ENCODE results near the gene RALGDS.

DNA sequence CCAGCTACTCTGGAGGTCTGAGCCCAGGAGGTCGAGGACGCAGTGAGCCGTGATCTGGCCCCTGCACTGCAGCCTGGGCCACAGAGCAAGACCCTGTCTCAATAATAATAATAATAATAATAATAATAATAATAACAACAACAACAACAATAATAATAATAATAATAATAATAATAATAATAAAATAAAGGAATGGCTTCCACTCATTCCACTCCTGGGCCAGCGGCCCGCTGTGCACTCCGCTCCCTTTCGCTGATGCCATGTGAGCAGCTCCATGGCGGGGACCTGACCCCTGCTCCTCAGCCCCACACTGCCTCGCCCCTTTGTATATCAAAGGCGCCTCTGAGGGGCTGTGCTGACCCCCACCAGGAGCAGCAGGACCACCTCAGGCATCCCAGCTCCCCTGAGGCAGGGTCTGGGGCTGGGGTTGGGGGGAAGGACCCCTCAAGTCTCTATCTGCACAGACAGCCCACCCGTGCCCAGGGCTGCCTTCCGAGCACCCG lies 22.6 kb upstream of the RALGDS start:
- TF ChIP-seq, protein P1, sequence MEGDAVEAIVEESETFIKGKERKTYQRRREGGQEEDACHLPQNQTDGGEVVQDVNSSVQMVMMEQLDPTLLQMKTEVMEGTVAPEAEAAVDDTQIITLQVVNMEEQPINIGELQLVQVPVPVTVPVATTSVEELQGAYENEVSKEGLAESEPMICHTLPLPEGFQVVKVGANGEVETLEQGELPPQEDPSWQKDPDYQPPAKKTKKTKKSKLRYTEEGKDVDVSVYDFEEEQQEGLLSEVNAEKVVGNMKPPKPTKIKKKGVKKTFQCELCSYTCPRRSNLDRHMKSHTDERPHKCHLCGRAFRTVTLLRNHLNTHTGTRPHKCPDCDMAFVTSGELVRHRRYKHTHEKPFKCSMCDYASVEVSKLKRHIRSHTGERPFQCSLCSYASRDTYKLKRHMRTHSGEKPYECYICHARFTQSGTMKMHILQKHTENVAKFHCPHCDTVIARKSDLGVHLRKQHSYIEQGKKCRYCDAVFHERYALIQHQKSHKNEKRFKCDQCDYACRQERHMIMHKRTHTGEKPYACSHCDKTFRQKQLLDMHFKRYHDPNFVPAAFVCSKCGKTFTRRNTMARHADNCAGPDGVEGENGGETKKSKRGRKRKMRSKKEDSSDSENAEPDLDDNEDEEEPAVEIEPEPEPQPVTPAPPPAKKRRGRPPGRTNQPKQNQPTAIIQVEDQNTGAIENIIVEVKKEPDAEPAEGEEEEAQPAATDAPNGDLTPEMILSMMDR (IDR thresholded peaks at IDR 0.05), result no peak
- no peak for TF ChIP-seq POLR2A (IDR thresholded peaks at IDR 0.05)
